ENCODE data around the gene RALB. TPM values are rescaled to one million over a fixed set of nuclear protein-coding genes. Genes with fewer than 3 reads are reported as not detected.

Gene RALB
- total RNA-seq, 1 donor from 2014 or later = 25.9 TPM

GRCh38 chr2:120262761-120263428, 10.2 kb downstream of the RALB start:
- Mint-ChIP-seq H3K9me3 (peaks cover 4% of the 10 kb centered on the region), H3K4me1 (peaks cover 6% of the 10 kb centered on the region), H3K27me3 (ENCODE audit: low read depth) (no peaks in the 10 kb centered on the region), H3K27ac (no peak overlapping the region), H3K36me3 (peaks cover 11% of the 10 kb centered on the region), H3K4me3 (no peak overlapping the region)
- TF ChIP-seq CTCF (IDR thresholded peaks at IDR 0.05; ENCODE audit: unreplicated experiment) = no peak
- DNase-seq (ENCODE audit: low spot score in 2 of 2, unreplicated experiment in 2 of 2) = no peak

- Mint-ChIP-seq H3K9me3 (peaks cover 3% of the 10 kb centered on the region), H3K27me3 (ENCODE audit: low read depth) (no peaks in the 10 kb centered on the region), H3K4me3 (no peak overlapping the region), H3K4me1 (peaks cover under 1% of the 10 kb centered on the region), H3K27ac (no peak overlapping the region), H3K36me3 (peaks cover 11% of the 10 kb centered on the region)
- DNase-seq (ENCODE audit: low spot score in 2 of 2, unreplicated experiment in 2 of 2) = no peak
- TF ChIP-seq CTCF (IDR thresholded peaks at IDR 0.05; ENCODE audit: unreplicated experiment) = no peak
These were observed 12.4 kb downstream of the RALB start for GRCh38 chr2:120265006-120265405.

- Mint-ChIP-seq H3K4me1 (peaks cover 2% of the 10 kb centered on the region), H3K4me3 (no peak overlapping the region), H3K9me3 (peaks cover 3% of the 10 kb centered on the region), H3K27ac (no peak overlapping the region), H3K36me3 (peaks cover 8% of the 10 kb centered on the region), H3K27me3 (ENCODE audit: low read depth) (no peaks in the 10 kb centered on the region)
- DNase-seq (ENCODE audit: low spot score in 2 of 2, unreplicated experiment in 2 of 2) = no peak
- TF ChIP-seq CTCF (IDR thresholded peaks at IDR 0.05; ENCODE audit: unreplicated experiment) = no peak
These were observed 14.7 kb downstream of the RALB start for GRCh38 chr2:120267348-120267747.

- H3K36me3 Mint-ChIP-seq = peaks cover 8% of the 10 kb centered on the region
- no peak for TF ChIP-seq CTCF (IDR thresholded peaks at IDR 0.05; ENCODE audit: unreplicated experiment)
- H3K27me3 Mint-ChIP-seq (ENCODE audit: low read depth) = no peaks in the 10 kb centered on the region
- H3K4me3 Mint-ChIP-seq = no peak overlapping the region
- H3K27ac Mint-ChIP-seq = no peak overlapping the region
- no peak for DNase-seq (ENCODE audit: low spot score in 2 of 2, unreplicated experiment in 2 of 2)
- H3K4me1 Mint-ChIP-seq = peaks cover 3% of the 10 kb centered on the region
- H3K9me3 Mint-ChIP-seq = peaks cover 3% of the 10 kb centered on the region
These were observed 16.6 kb downstream of the RALB start for GRCh38 chr2:120269076-120269744.

- no peak for TF ChIP-seq CTCF (IDR thresholded peaks at IDR 0.05; ENCODE audit: unreplicated experiment)
- no peak for DNase-seq (ENCODE audit: low spot score in 2 of 2, unreplicated experiment in 2 of 2)
- Mint-ChIP-seq H3K27ac (no peak overlapping the region), H3K36me3 (peaks cover 8% of the 10 kb centered on the region), H3K4me1 (peaks cover 6% of the 10 kb centered on the region), H3K27me3 (ENCODE audit: low read depth) (no peaks in the 10 kb centered on the region), H3K9me3 (peaks cover 3% of the 10 kb centered on the region), H3K4me3 (no peak overlapping the region)
These were observed 17.2 kb downstream of the RALB start for GRCh38 chr2:120269816-120270215.
